ENCODE measurements around the gene SPARCL1.
"Not testable (repeated sequence)": the region's sequence is repeated elsewhere in the genome, so short reads cannot be mapped to it uniquely, and the experiment has no call there.

The SPARCL1 gene

GRCh38 chr4:87446375-87446774, 82.8 kb downstream of the SPARCL1 start:
- not testable (repeated sequence) for DNase-seq (ENCODE audit: low read depth, low spot score)

DNA sequence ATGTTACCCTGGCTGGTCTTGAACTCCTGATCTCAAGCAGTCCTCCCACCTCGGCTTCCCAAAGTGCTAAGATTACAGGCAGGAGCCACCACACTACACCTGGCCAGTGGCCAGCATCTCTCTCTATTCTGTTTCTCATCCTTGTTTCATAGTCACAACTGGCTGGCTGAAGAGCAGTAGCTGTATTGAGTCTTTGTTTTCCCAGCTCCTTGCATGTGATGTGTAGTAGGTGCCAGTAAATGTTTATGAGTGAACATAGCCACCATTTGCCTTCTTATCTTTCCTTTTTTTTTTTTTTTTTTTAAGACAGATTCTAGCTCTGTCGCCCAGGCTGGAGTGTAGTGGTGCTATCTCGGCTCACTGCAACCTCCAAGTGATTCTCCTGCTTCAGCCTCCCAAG, 83.2 kb downstream of the SPARCL1 start:
- DNase-seq (ENCODE audit: low read depth, low spot score), result no peak

DNA sequence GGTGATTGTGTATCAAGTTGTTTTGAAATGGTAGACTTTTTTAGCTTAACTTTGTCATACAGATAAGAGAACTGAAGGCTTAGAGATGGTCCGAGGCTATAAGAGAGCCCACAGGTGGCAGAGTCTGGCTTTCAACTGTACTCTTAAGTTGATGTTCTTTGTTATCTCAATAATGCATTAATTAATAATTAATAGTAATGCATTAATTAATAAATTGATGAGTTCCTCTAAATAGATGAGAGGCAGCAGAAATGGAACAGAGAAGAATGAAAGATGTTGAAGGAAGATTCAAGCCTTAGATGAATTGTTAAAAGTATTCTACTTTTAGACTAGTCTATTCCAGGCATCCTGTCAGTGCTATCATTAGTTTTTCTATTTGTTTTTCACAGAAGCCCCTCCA, 84.4 kb downstream of the SPARCL1 start:
- no peak for DNase-seq (ENCODE audit: low read depth, low spot score)

DNA sequence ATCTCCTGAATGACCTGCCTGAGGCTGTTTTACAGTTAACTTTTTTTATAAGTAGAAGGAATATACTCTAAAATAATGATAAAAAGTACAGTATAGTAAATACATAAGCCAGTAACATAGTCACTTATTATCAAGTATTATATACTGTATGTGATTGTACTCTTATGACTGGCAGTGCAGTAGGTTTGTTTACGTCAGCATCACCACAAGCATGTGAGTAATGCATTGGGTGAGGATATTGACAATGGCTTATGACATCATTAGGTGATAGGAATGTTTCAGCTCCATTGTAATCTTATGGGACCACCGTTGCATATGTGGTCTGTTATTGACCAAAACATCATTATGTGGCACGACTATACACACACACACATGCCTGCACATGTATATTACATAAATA, 86.3 kb downstream of the SPARCL1 start:
- DNase-seq (ENCODE audit: low read depth, low spot score), result no peak

GRCh38 chr4:87433342-87433741, 95.8 kb downstream of the SPARCL1 start:
- DNase-seq (ENCODE audit: low read depth, low spot score), result no peak

GRCh38 chr4:87430038-87430437, 99.1 kb downstream of the SPARCL1 start:
- DNase-seq (ENCODE audit: low read depth, low spot score), result no peak

DNA sequence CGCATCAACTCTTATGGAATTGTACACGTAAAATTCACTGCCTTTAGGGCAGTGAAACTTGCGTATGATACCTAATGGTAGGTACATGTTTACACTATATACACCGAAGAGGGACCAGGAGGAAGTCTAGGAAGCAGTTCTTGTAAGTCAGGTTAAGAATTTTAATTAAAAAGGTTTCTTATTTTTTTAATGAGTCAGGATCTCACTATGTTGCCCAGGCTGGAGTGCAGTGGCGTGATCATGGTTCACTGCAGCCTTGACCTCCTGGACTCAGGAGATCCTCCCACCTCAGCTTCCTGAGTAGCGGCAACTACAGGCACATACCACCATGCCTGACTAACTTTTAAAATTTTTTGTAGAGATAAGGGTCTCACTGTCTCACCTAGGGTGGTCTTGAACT, 100.2 kb downstream of the SPARCL1 start:
- no peak for DNase-seq (ENCODE audit: low read depth, low spot score)

- DNase-seq (ENCODE audit: low read depth, low spot score), result no peak
Observed at GRCh38 chr4:87427518-87427868, 101.7 kb downstream of the SPARCL1 start.

GRCh38 chr4:87426865-87427517, 102.2 kb downstream of the SPARCL1 start:
- no peak for DNase-seq (ENCODE audit: low read depth, low spot score)

DNA sequence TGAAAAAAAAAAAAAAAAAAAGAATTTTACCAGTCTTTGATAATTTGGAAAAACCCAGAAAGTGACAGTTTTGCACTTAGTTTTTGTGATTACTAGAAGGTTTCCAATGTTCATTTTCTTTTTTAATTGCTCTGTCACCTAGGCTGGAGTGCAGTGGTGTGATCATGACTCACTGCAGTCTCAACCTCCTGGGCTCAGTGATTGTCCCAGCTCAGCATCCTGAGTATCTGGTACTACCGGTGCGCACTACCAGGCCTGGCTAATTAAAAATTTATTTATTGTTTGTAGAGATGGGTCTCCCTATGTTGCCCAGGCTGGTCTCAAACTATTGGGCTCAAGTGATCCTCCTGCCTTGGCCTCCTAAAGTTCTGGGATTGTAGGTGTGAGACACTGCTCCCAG, 103.5 kb downstream of the SPARCL1 start:
- DNase-seq (ENCODE audit: low read depth, low spot score), result no peak

DNA sequence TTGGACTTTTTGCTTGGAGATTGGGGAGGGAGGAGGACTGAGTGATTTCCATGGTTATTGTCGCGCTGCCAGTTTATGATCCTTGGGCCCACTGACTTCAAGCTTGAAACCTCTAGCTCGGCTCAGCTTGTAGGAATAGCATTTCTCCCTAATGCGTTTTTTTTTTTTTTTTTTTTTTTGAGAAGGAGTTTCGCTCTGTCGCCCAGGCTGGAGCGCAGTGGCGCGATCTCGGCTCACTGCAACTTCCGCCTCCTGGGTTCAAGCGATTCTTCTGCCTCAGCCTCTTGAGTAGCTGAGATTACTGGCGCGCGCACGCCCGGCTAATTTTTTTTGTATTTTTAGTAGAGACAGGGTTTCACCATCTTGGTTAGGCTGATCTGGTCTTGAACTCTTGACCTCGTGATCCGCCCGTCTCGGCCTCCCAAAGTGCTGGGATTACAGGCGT, 105.1 kb downstream of the SPARCL1 start:
- not testable (repeated sequence) for DNase-seq (ENCODE audit: low read depth, low spot score)
